Trophoblast cell (in vitro differentiated cells and primary cell): Measurements from ENCODE around the gene IVL.

Experiments used
- DNase-seq, 2 donors: peaks; one replicate each; pipeline ENCODE4 v3.0.0-alpha.2; 2016
- H2AFZ ChIP-seq: 2 replicates; pipeline ENCODE4 v1.6.1; 2013; ENCODE audit warnings: low read length, moderate library complexity, mild to moderate bottlenecking; ENCODE audit not compliant: insufficient read depth, poor library complexity
- H2AK5ac ChIP-seq: 2 replicates; pipeline ENCODE4 v1.6.1; 2013; ENCODE audit warnings: mild to moderate bottlenecking, low read length
- H2BK120ac ChIP-seq: 2 replicates; pipeline ENCODE4 v1.6.1; 2013; ENCODE audit warnings: low read length, mild to moderate bottlenecking, moderate library complexity; ENCODE audit not compliant: insufficient read depth, poor library complexity
- H2BK12ac ChIP-seq: 2 replicates; pipeline ENCODE4 v1.6.1; 2013; ENCODE audit warnings: mild to moderate bottlenecking, low read length, moderate library complexity
- H2BK5ac ChIP-seq: 2 replicates; pipeline ENCODE4 v1.6.1; 2013; ENCODE audit warnings: low read length, low read depth, moderate library complexity, mild to moderate bottlenecking; ENCODE audit not compliant: poor library complexity
- H3K14ac ChIP-seq: 2 replicates; pipeline ENCODE4 v1.6.1; 2013; ENCODE audit warnings: mild to moderate bottlenecking, low read length
- H3K18ac ChIP-seq: 2 replicates; pipeline ENCODE4 v1.6.1; 2013; ENCODE audit warnings: mild to moderate bottlenecking, low read length
- H3K23ac ChIP-seq: 2 replicates; pipeline ENCODE4 v1.6.1; 2013; ENCODE audit warnings: low read length
- H3K27ac ChIP-seq: 2 replicates; pipeline ENCODE4 v1.5.1; 2013; ENCODE audit warnings: low read depth, mild to moderate bottlenecking, inconsistent platforms, low read length, moderate library complexity
- H3K27me3 ChIP-seq: 2 replicates; pipeline ENCODE4 v1.6.1; 2013; ENCODE audit warnings: inconsistent platforms, mild to moderate bottlenecking, low read length, moderate library complexity; ENCODE audit not compliant: insufficient read depth
- H3K36me3 ChIP-seq, 2 experiments: 1 replicate in 1 of 2; 2 replicates in 1 of 2; pipeline ENCODE4 v1.6.1; 2013; ENCODE audit warnings: low read length in 2 of 2, mild to moderate bottlenecking in 2 of 2, moderate library complexity in 1 of 2; ENCODE audit not compliant: insufficient read depth in 2 of 2, control insufficient read depth in 1 of 2
- H3K4ac ChIP-seq: 2 replicates; pipeline ENCODE4 v1.6.1; 2013; ENCODE audit warnings: low read depth, mild to moderate bottlenecking, low read length, moderate library complexity
- H3K4me1 ChIP-seq, 2 experiments: 1 replicate in 1 of 2; 2 replicates in 1 of 2; pipeline ENCODE4 v1.6.1; 2013; ENCODE audit warnings: low read length in 2 of 2, mild to moderate bottlenecking in 2 of 2, moderate library complexity in 1 of 2; ENCODE audit not compliant: insufficient read depth in 2 of 2, control insufficient read depth in 1 of 2
- H3K4me2 ChIP-seq: 2 replicates; pipeline ENCODE4 v1.6.1; 2013; ENCODE audit warnings: inconsistent platforms, mild to moderate bottlenecking, low read length, moderate library complexity
- H3K4me3 ChIP-seq: 2 replicates; pipeline ENCODE4 v1.5.1; 2013; ENCODE audit warnings: mild to moderate bottlenecking, low read depth, low read length, inconsistent platforms
- H3K79me1 ChIP-seq: one replicate; pipeline ENCODE4 v1.6.1; 2013; ENCODE audit warnings: low read length
- H3K79me2 ChIP-seq: 2 replicates; pipeline ENCODE4 v1.6.1; 2013; ENCODE audit warnings: low read length, mild to moderate bottlenecking; ENCODE audit not compliant: control insufficient read depth, insufficient read depth, poor library complexity
- H3K9ac ChIP-seq: 2 replicates; pipeline ENCODE4 v1.6.1; 2013; ENCODE audit warnings: mild to moderate bottlenecking, low read length
- H3K9me3 ChIP-seq: 2 replicates; pipeline ENCODE4 v1.6.1; 2013; ENCODE audit warnings: low read depth, mild to moderate bottlenecking, control low read depth, inconsistent platforms, low read length; ENCODE audit not compliant: insufficient read depth
- H4K12ac ChIP-seq: 2 replicates; pipeline ENCODE4 v1.6.1; 2013; ENCODE audit warnings: low read depth, mild to moderate bottlenecking, low read length, moderate library complexity
- H4K8ac ChIP-seq: 2 replicates; pipeline ENCODE4 v1.6.1; 2013; ENCODE audit warnings: low read depth, mild to moderate bottlenecking, low read length, moderate library complexity
- H4K91ac ChIP-seq: one replicate; pipeline ENCODE4 v1.6.1; 2013; ENCODE audit warnings: low read depth, mild to moderate bottlenecking, low read length, moderate library complexity
- WGBS: extraction: QIAGEN DNeasy Blood & Tissue Kit; methylation state at CpG from one replicate; pipeline ENCODE4 v1.1.7; 2013; ENCODE audit warnings: missing lambda C conversion rate; ENCODE audit not compliant: insufficient read length, insufficient coverage; ENCODE audit errors: extremely low coverage; 5-methylcytosine and 5-hydroxymethylcytosine counted together

IVL gene

DNA sequence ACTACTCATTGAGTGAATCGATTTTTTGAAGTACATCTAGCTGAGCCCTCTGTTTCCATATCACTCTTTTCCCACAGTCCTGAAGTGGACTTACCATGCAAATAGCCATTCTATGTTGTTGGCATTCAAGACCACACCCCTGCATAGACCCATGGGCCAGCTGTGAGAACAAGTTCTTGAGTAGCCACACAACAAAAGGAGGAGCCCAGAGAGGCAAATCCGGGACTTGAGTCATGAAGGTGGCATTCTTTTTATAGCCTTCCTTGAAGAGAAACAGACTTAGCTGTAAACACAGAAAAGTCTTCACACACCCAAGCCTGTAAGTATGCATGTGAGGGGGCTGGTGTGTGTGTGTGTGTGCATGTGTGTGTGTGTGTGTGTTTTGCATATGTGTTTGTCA is 24.9 kb downstream of the IVL start:
- Histone ChIP-seq H3K27ac (no peak overlapping the region), H4K91ac (no peak overlapping the region), H2BK5ac (no peak overlapping the region), H3K4me3 (no peak overlapping the region), H3K9ac (no peak overlapping the region), H3K4me1 (no peaks in the 10 kb centered on the region), H3K18ac (no peak overlapping the region), H3K79me2 (no peaks in the 10 kb centered on the region), H3K36me3 (no peaks in the 10 kb centered on the region), H2AK5ac (no peak overlapping the region), H3K79me1 (no peaks in the 10 kb centered on the region), H3K4me2 (no peak overlapping the region), H2AFZ (no peak overlapping the region), H2BK120ac (no peak overlapping the region), H4K8ac (no peak overlapping the region), H4K12ac (no peak overlapping the region), H3K9me3 (no peaks in the 10 kb centered on the region), H3K14ac (no peak overlapping the region), H3K23ac (no peak overlapping the region), H2BK12ac (no peak overlapping the region), H3K27me3 (no peaks in the 10 kb centered on the region), H3K4ac (no peak overlapping the region)
- no CpG with 5 or more reads among the region's 2 CpGs for WGBS
- no peak for DNase-seq

DNA sequence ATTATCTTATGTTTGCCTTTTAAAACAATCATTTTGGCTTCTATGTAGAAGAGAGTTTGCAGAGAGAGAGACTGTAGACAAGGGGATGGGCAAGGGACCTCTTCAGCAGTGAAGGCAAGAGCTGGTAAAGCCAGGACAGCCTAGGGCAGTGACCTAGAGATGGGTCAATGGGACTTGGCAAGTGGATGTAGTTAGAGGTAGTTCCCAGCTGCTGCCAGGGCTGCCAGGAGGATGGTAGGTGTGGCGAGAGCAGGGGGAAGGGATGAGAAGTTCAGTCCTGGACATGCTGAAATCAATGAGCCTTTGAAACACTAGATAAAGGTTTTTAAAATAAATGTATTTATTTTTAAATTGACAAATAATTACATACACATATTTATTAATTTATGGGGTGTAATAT is 32.3 kb downstream of the IVL start:
- Histone ChIP-seq H3K9ac (no peak overlapping the region), H3K4me1 (no peaks in the 10 kb centered on the region), H3K4me3 (no peak overlapping the region), H2BK120ac (no peak overlapping the region), H2BK5ac (no peak overlapping the region), H4K8ac (no peak overlapping the region), H2AK5ac (no peak overlapping the region), H2AFZ (no peak overlapping the region), H4K91ac (no peak overlapping the region), H2BK12ac (no peak overlapping the region), H3K79me2 (no peaks in the 10 kb centered on the region), H3K23ac (no peak overlapping the region), H3K79me1 (no peaks in the 10 kb centered on the region), H4K12ac (no peak overlapping the region), H3K4ac (no peak overlapping the region), H3K27ac (no peak overlapping the region), H3K9me3 (no peaks in the 10 kb centered on the region), H3K18ac (no peak overlapping the region), H3K14ac (no peak overlapping the region), H3K27me3 (no peaks in the 10 kb centered on the region), H3K4me2 (no peak overlapping the region), H3K36me3 (no peaks in the 10 kb centered on the region)
- WGBS = no CpG with 5 or more reads among the region's 1 CpG
- no peak for DNase-seq

DNA sequence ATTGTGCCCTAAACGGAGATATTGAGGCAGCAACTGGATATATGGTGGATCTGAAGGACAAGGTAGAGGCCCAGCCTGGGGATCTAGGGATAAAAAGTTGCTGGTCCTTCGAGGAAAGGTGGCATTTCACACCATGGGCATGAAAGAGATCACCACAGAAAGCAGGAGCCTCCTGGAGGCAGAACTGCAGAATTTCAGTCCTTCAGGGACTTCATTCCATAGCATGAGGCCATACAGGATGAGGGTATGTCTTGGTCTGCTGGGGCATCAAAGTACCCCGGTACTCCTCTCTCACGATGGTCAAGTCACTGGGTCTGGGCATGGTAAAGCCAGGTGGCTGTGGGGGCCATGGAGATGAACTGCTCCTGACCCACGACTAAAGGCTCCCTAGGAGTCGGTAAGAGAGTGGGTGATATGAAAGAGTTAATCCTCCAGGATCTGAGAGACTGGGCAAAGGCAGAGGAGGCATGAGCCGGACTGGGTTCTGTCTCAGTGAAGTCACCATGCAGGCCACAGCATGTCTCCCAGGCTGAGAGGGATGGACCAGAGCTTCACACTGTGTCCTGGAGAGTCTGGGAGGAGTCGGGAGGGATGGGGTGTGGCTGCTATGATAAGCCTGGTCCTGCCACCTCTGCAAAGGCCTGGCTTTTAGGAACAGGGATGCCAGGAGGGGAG is 32.8 kb downstream of the IVL start:
- H3K9ac ChIP-seq = no peak overlapping the region
- no peak overlapping the region for H2BK5ac ChIP-seq
- no peaks in the 10 kb centered on the region for H3K9me3 ChIP-seq
- no peak overlapping the region for H3K4me3 ChIP-seq
- no peak overlapping the region for H3K18ac ChIP-seq
- H3K36me3 ChIP-seq = no peaks in the 10 kb centered on the region
- no peak overlapping the region for H3K27ac ChIP-seq
- H4K12ac ChIP-seq = no peak overlapping the region
- H3K79me1 ChIP-seq = no peaks in the 10 kb centered on the region
- H2BK12ac ChIP-seq = no peak overlapping the region
- no peak overlapping the region for H2AFZ ChIP-seq
- H3K4me1 ChIP-seq = no peaks in the 10 kb centered on the region
- no peak overlapping the region for H4K91ac ChIP-seq
- H3K4me2 ChIP-seq = no peak overlapping the region
- peak in 1 of 2 donors; percentile 21 for DNase-seq
- H2AK5ac ChIP-seq = no peak overlapping the region
- H3K14ac ChIP-seq = no peak overlapping the region
- no peak overlapping the region for H3K4ac ChIP-seq
- no peak overlapping the region for H3K23ac ChIP-seq
- H2BK120ac ChIP-seq = no peak overlapping the region
- H3K79me2 ChIP-seq = no peaks in the 10 kb centered on the region
- WGBS = no CpG with 5 or more reads among the region's 8 CpGs
- H3K27me3 ChIP-seq = no peaks in the 10 kb centered on the region
- H4K8ac ChIP-seq = no peak overlapping the region

DNA sequence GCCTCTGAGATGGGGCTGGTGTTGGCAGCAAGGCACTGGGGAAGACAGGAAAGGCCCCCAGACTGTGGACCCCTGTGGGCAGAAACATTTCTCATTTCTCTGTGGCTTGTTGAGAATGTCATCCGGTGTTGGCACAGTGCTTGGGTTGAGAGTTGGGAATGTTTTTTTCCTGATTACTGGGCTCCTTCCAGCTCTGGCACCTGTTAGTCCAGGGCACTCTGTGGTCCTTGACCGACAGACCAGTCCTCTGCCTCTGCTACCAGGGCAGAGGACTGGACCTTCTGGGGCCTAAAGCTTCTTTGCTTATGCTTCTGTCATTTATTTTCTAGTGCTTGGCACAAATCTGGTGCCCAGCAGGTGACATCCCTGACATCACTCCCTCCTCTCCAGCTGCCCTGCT is 33.8 kb downstream of the IVL start:
- Histone ChIP-seq H3K9ac (peak overlapping the region; percentile 41), H2BK120ac (no peak overlapping the region), H3K14ac (no peak overlapping the region), H3K79me2 (no peaks in the 10 kb centered on the region), H3K27me3 (no peaks in the 10 kb centered on the region), H2AFZ (no peak overlapping the region), H3K18ac (no peak overlapping the region), H3K27ac (no peak overlapping the region), H3K36me3 (no peaks in the 10 kb centered on the region), H4K91ac (no peak overlapping the region), H3K79me1 (no peaks in the 10 kb centered on the region), H3K4ac (no peak overlapping the region), H3K4me2 (no peak overlapping the region), H3K23ac (no peak overlapping the region), H3K9me3 (no peaks in the 10 kb centered on the region), H3K4me1 (no peaks in the 10 kb centered on the region), H4K8ac (no peak overlapping the region), H2BK5ac (no peak overlapping the region), H4K12ac (no peak overlapping the region), H2BK12ac (no peak overlapping the region), H3K4me3 (no peak overlapping the region), H2AK5ac (no peak overlapping the region)
- no CpG with 5 or more reads among the region's 2 CpGs for WGBS
- DNase-seq = no peak
